ENCODE data around the gene REXO1. TPM values are rescaled to one million over a fixed set of nuclear protein-coding genes. Genes with fewer than 3 reads are reported as not detected.

REXO1 gene
- total and polyA plus RNA-seq, 2 of the 13 experiments (the other 11 are each of a cell fraction or from before 2014, with no cell fraction given) = 5.0 to 11.2 TPM

GRCh38 chr19:1875646-1876495, 27.6 kb upstream of the REXO1 start (continued):
- TF ChIP-seq ZNF841 (CRISPR knock-in tag; IDR thresholded peaks at IDR 0.05; ENCODE audit: borderline replicate concordance) (no peak), GRHL1 (CRISPR knock-in tag; conservative IDR thresholded peaks at IDR 0.05) (no peak), ZNF839 (CRISPR knock-in tag; IDR thresholded peaks at IDR 0.05; ENCODE audit: borderline replicate concordance) (no peak), CEBPB (IDR thresholded peaks at IDR 0.05; ENCODE audit: borderline replicate concordance, low read depth, low read length) (no peak), ZBTB26 (CRISPR knock-in tag; IDR thresholded peaks at IDR 0.05; ENCODE audit: borderline replicate concordance) (peak; percentile 51; the same call in 1 of the 2 replicates), GATA4 (IDR thresholded peaks at IDR 0.05; ENCODE audit: borderline replicate concordance, low read depth) (peak; percentile 53; the same call in 1 of the 2 replicates), ARNTL (CRISPR knock-in tag; IDR thresholded peaks at IDR 0.05) (peak; percentile 82; the same call in 1 of the 2 replicates), GABPB1 (CRISPR knock-in tag; IDR thresholded peaks at IDR 0.05) (peak; percentile 98), REXO4 (CRISPR knock-in tag; IDR thresholded peaks at IDR 0.05; ENCODE audit: borderline replicate concordance) (0 out of 2 replicates have a peak, but pooled peaks have one; percentile 19), PBX3 (CRISPR knock-in tag; IDR thresholded peaks at IDR 0.05; ENCODE audit: borderline replicate concordance) (no peak), CSRNP2 (CRISPR knock-in tag; conservative IDR thresholded peaks at IDR 0.05; ENCODE audit: low read depth) (no peak), ZMYM4 (CRISPR knock-in tag; IDR thresholded peaks at IDR 0.05) (peak; percentile 78), ETV6 (CRISPR knock-in tag; conservative IDR thresholded peaks at IDR 0.05) (0 out of 2 replicates have a peak, but pooled peaks have one; percentile 40), HOXD1 (CRISPR knock-in tag; IDR thresholded peaks at IDR 0.05) (peak; percentile 86), RFXAP (CRISPR knock-in tag; IDR thresholded peaks at IDR 0.05; ENCODE audit: borderline replicate concordance) (peak; percentile 78; the same call in 1 of the 2 replicates), ZNF781 (CRISPR knock-in tag; IDR thresholded peaks at IDR 0.05; ENCODE audit: borderline replicate concordance, not compliant biosample characterization) (no peak), ZNF205 (CRISPR knock-in tag; IDR thresholded peaks at IDR 0.05) (peak; percentile 60; the same call in 1 of the 2 replicates), YEATS4 (CRISPR knock-in tag; IDR thresholded peaks at IDR 0.05; ENCODE audit: borderline replicate concordance) (peak; percentile 80; the same call in 1 of the 2 replicates), BRD4 (CRISPR knock-in tag; IDR thresholded peaks at IDR 0.05) (peak; percentile 78), ZNF326 (CRISPR knock-in tag; IDR thresholded peaks at IDR 0.05; ENCODE audit: borderline replicate concordance) (peak; percentile 97; the same call in 1 of the 2 replicates), STAG1 (CRISPR knock-in tag; IDR thresholded peaks at IDR 0.05) (peak; percentile 10; the same call in 1 of the 2 replicates), EEA1 (CRISPR knock-in tag; IDR thresholded peaks at IDR 0.05; ENCODE audit: borderline replicate concordance) (peak; percentile 94), SPEN (CRISPR knock-in tag; IDR thresholded peaks at IDR 0.05; ENCODE audit: low read depth) (peak; percentile 95)

All from HepG2 (cell line).